Panc1 (cell line): ENCODE measurements around the gene HNRNPF. TPM values are rescaled to one million over a fixed set of nuclear protein-coding genes. Genes with fewer than 3 reads are reported as not detected.

Experiments
- ATAC-seq: fragments of 200-7000 bp; cut with Tn5 transposase; 2 replicates; pipeline ENCODE4 v1.9.1; 2020; ENCODE audit warnings: mild to moderate bottlenecking, moderate library complexity
- BruUV-seq: library from RNA; stranded (reverse); fragments of 400-500 nt; replicated peaks from 2 replicates; lab custom pipeline; 2021; lab: Mats Ljungman, UMichigan
- CTCF ChIA-PET: fragments of 300-600 bp; sonication (Branson Sonifier 250); formaldehyde crosslinking; loops from one replicate; lab custom pipeline; 2022; ENCODE audit warnings: antibody characterized with exemption; lab: Charles Lee
- POLR2A ChIA-PET: fragments of 300-600 bp; sonication (Branson Sonifier 250); formaldehyde crosslinking; loops from one replicate; lab custom pipeline; 2022; ENCODE audit warnings: antibody characterized with exemption; lab: Charles Lee
- DNase-seq: peaks from one replicate; pipeline ENCODE4 v3.0.0-alpha.2; 2010; ENCODE audit warnings: low read depth, low spot score
- H3K27ac ChIP-seq: 2 replicates; pipeline ENCODE4 v1.5.1; 2011; ENCODE audit warnings: mild to moderate bottlenecking, low read length, inconsistent platforms
- H3K27me3 ChIP-seq: fragments of 200-500 bp; sonication (Bioruptor generic); 2 replicates; pipeline ENCODE4 v1.6.0; 2014; ENCODE audit warnings: low read length, inconsistent platforms; ENCODE audit not compliant: control insufficient read depth, insufficient read depth
- H3K36me3 ChIP-seq: fragments of 200-500 bp; sonication (Bioruptor generic); 2 replicates; pipeline ENCODE4 v1.5.1; 2014; ENCODE audit warnings: inconsistent platforms, mild to moderate bottlenecking, low read length, moderate library complexity; ENCODE audit not compliant: control insufficient read depth, insufficient read depth
- H3K4me1 ChIP-seq: 2 replicates; pipeline ENCODE4 v1.5.1; 2011; ENCODE audit warnings: inconsistent platforms, mild to moderate bottlenecking, low read length, moderate library complexity; ENCODE audit not compliant: control insufficient read depth, insufficient read depth
- H3K4me3 ChIP-seq, 2 experiments: 2 replicates each; pipeline ENCODE4 v1.5.1; 2011 to 2012; ENCODE audit warnings: low read depth in 2 of 2, low read length in 2 of 2, mild to moderate bottlenecking in 2 of 2, inconsistent platforms in 1 of 2, moderate library complexity in 1 of 2
- H3K9me3 ChIP-seq: fragments of 200-500 bp; sonication (Bioruptor generic); 2 replicates; pipeline ENCODE4 v1.5.1; 2014; ENCODE audit warnings: low read depth, mild to moderate bottlenecking, inconsistent platforms, low read length, moderate library complexity; ENCODE audit not compliant: control insufficient read depth, insufficient read depth
- CTCF ChIP-seq: fragments of 450-650 bp; IDR thresholded peaks from 2 replicates; pipeline ENCODE4 v1.5.1; 2017; ENCODE audit warnings: mild to moderate bottlenecking
- POLR2AphosphoS5 ChIP-seq: IDR thresholded peaks from 2 replicates; pipeline ENCODE4 v1.6.1; 2012; ENCODE audit warnings: mild to moderate bottlenecking, low read depth, low read length, moderate library complexity
- REST ChIP-seq, 2 experiments: IDR thresholded peaks; 2 replicates each; pipeline ENCODE4 v1.6.1; 2011 to 2012; ENCODE audit warnings: low read depth in 2 of 2, control low read depth in 1 of 2, low read length in 1 of 2, mild to moderate bottlenecking in 1 of 2, moderate library complexity in 1 of 2; ENCODE audit not compliant: insufficient read depth in 1 of 2
- SIN3A ChIP-seq: IDR thresholded peaks from 2 replicates; pipeline ENCODE4 v1.6.1; 2012; ENCODE audit warnings: low read depth, mild to moderate bottlenecking, low read length, moderate library complexity, borderline replicate concordance; ENCODE audit not compliant: insufficient read depth
- TCF7L2 ChIP-seq: IDR thresholded peaks from 2 replicates; pipeline ENCODE4 v1.6.1; 2011; ENCODE audit warnings: mild to moderate bottlenecking, low read depth, low read length, inconsistent platforms
- in situ Hi-C: cut with HindIII; loops from 2 replicates; pipeline ENCODE4 v1.10.0; 2016; ENCODE audit warnings: low sequenced_read_pairs, low pct_unique_long_range_greater_than_20kb
- intact Hi-C: fragments of 100-400 bp; cut with micrococcal nuclease; formaldehyde crosslinking; loops from one replicate; pipeline ENCODE4 v1.10.0; 2022; ENCODE audit not compliant: unreplicated experiment
- total RNA-seq: library from RNA; stranded (reverse); gene quantifications from one replicate; pipeline ENCODE4 v1.2.1, GENCODE V29; 2021; ENCODE audit not compliant: unreplicated experiment

HNRNPF gene
- total RNA-seq, 1 experiment from 2014 or later, result 466 TPM

GRCh38 chr10:43415544-43415943 lies 6.6 kb upstream of the HNRNPF start:
- BruUV-seq, result no TSS peak
- Histone ChIP-seq H3K36me3 (no peaks in the 10 kb centered on the region), H3K4me1 (0 out of 2 replicates have a peak, but pooled peaks cover 5% of the 10 kb centered on the region), H3K27me3 (no peaks in the 10 kb centered on the region), H3K4me3 (no peak overlapping the region), H3K9me3 (no peaks in the 10 kb centered on the region), H3K27ac (no peak overlapping the region)
- TF ChIP-seq CTCF (no peak), SIN3A (no peak), TCF7L2 (no peak), POLR2AphosphoS5 (no peak), REST (IDR thresholded peaks at IDR 0.05; ENCODE audit: insufficient read depth in 1 of 2, low read depth in 2 of 2, low read length in 1 of 2) (no peak)
- ATAC-seq, result no peak
- ChIA-PET CTCF (no interaction called here), POLR2A (no interaction called here)
- intact Hi-C loops, result no loop called here
- DNase-seq, result no peak
- in situ Hi-C loops, result no loop called here

GRCh38 chr10:43411536-43411935 lies 2.5 kb upstream of the HNRNPF start:
- no peaks in the 10 kb centered on the region for H3K27me3 ChIP-seq
- no peak for DNase-seq
- H3K4me3 ChIP-seq, result no peak overlapping the region
- no peak overlapping the region for H3K27ac ChIP-seq
- no peaks in the 10 kb centered on the region for H3K9me3 ChIP-seq
- no peak for ATAC-seq
- CTCF ChIA-PET, result no interaction called here
- POLR2A ChIA-PET, result no interaction called here
- peaks cover 4% of the 10 kb centered on the region; the same call in 1 of the 2 replicates for H3K36me3 ChIP-seq
- intact Hi-C loops (no loop called here), in situ Hi-C loops (no loop called here)
- no TSS peak for BruUV-seq
- TF ChIP-seq SIN3A (no peak), TCF7L2 (no peak), CTCF (no peak), REST (IDR thresholded peaks at IDR 0.05; ENCODE audit: insufficient read depth in 1 of 2, low read depth in 2 of 2, low read length in 1 of 2) (no peak), POLR2AphosphoS5 (no peak)
- H3K4me1 ChIP-seq, result peaks cover 6% of the 10 kb centered on the region
